IMR-90 (cell line): ENCODE measurements around the gene TOX3. TPM values are rescaled to one million over a fixed set of nuclear protein-coding genes. Genes with fewer than 3 reads are reported as not detected.

Experiments
- ATAC-seq: fragments of 200-7000 bp; cut with Tn5 transposase; 2 replicates; pipeline ENCODE4 v1.9.1; 2020; ENCODE audit warnings: low read depth, mild to moderate bottlenecking, moderate library complexity
- BruUV-seq: library from RNA; stranded (reverse); fragments of 400-500 nt; replicated peaks from 2 replicates; lab custom pipeline; 2021; lab: Mats Ljungman, UMichigan
- CTCF ChIA-PET: fragments of 300-600 bp; formaldehyde crosslinking; extraction: SDS; loops from one replicate; lab custom pipeline; 2021; ENCODE audit warnings: antibody characterized with exemption; lab: Yijun Ruan, JAX
- POLR2A ChIA-PET: fragments of 300-600 bp; sonication (Branson Sonifier 250); formaldehyde crosslinking; loops from one replicate; lab custom pipeline; 2022; ENCODE audit warnings: antibody characterized with exemption; ENCODE audit not compliant: unreplicated experiment; lab: Charles Lee
- DNase-seq: peaks from one replicate; pipeline ENCODE4 v3.0.0; 2013
- H2AFZ ChIP-seq: replicated peaks from 2 replicates; pipeline ENCODE3; 2013; ENCODE audit warnings: low read length, mild to moderate bottlenecking; ENCODE audit not compliant: poor library complexity
- H2AK5ac ChIP-seq: 2 replicates; pipeline ENCODE4 v1.6.1; 2013; ENCODE audit warnings: low read depth, low read length, inconsistent platforms
- H2AK9ac ChIP-seq: replicated peaks from 2 replicates; pipeline ENCODE3; 2013; ENCODE audit warnings: mild to moderate bottlenecking, low read depth, low read length, moderate library complexity; ENCODE audit not compliant: poor library complexity
- H2BK120ac ChIP-seq: 2 replicates; pipeline ENCODE4 v1.6.1; 2013; ENCODE audit warnings: low read depth, low read length, inconsistent platforms
- H2BK15ac ChIP-seq: 3 replicates; pipeline ENCODE4 v1.6.1; 2013; ENCODE audit warnings: low read depth, low read length, inconsistent platforms
- H2BK20ac ChIP-seq: 2 replicates; pipeline ENCODE4 v1.6.1; 2013; ENCODE audit warnings: low read depth, mild to moderate bottlenecking, inconsistent platforms, low read length, moderate library complexity
- H2BK5ac ChIP-seq: 2 replicates; pipeline ENCODE4 v1.6.1; 2013; ENCODE audit warnings: mild to moderate bottlenecking, low read depth, low read length, inconsistent platforms; ENCODE audit not compliant: poor library complexity, severe bottlenecking
- H3K14ac ChIP-seq: replicated peaks from 2 replicates; pipeline ENCODE4 v1.6.1; 2013; ENCODE audit warnings: low read depth, low read length, inconsistent platforms
- H3K18ac ChIP-seq: 2 replicates; pipeline ENCODE4 v1.6.1; 2013; ENCODE audit warnings: low read depth, low read length, control low read depth
- H3K23ac ChIP-seq: 2 replicates; pipeline ENCODE4 v1.6.1; 2013; ENCODE audit warnings: low read depth, low read length, inconsistent platforms
- H3K27ac ChIP-seq: 2 replicates; pipeline ENCODE4 v1.5.1; 2013; ENCODE audit warnings: mild to moderate bottlenecking, control low read depth, low read length; ENCODE audit not compliant: insufficient read depth
- H3K27me3 ChIP-seq: 2 replicates; pipeline ENCODE4 v1.6.1; 2013; ENCODE audit warnings: low read length; ENCODE audit not compliant: control insufficient read depth, insufficient read depth
- H3K36me3 ChIP-seq: 2 replicates; pipeline ENCODE4 v1.6.1; 2013; ENCODE audit warnings: low read length, mixed read lengths; ENCODE audit not compliant: control insufficient read depth, insufficient read depth
- H3K4ac ChIP-seq: 2 replicates; pipeline ENCODE4 v1.6.1; 2013; ENCODE audit warnings: low read depth, low read length, inconsistent platforms
- H3K4me1 ChIP-seq: 2 replicates; pipeline ENCODE4 v1.6.1; 2013; ENCODE audit warnings: low read length, mixed read lengths; ENCODE audit not compliant: control insufficient read depth, insufficient read depth
- H3K4me2 ChIP-seq: 2 replicates; pipeline ENCODE4 v1.6.1; 2013; ENCODE audit warnings: low read depth, mild to moderate bottlenecking, control low read depth, low read length, moderate library complexity
- H3K4me3 ChIP-seq: 2 replicates; pipeline ENCODE4 v1.5.1; 2013; ENCODE audit warnings: low read depth, mild to moderate bottlenecking, control low read depth, low read length, moderate library complexity; ENCODE audit not compliant: insufficient read depth
- H3K56ac ChIP-seq: 2 replicates; pipeline ENCODE4 v1.6.1; 2013; ENCODE audit warnings: low read length, inconsistent platforms; ENCODE audit not compliant: insufficient read depth; ENCODE audit errors: extremely low read depth
- H3K79me1 ChIP-seq, 2 experiments: 2 replicates each; pipeline ENCODE4 v1.6.1; 2013; ENCODE audit warnings: low read length in 2 of 2, inconsistent platforms in 1 of 2, low read depth in 1 of 2
- H3K9ac ChIP-seq: 2 replicates; pipeline ENCODE4 v1.6.1; 2013; ENCODE audit warnings: low read depth, low read length, control low read depth
- H3K9me1 ChIP-seq: 2 replicates; pipeline ENCODE4 v1.6.1; 2013; ENCODE audit warnings: low read length, inconsistent platforms; ENCODE audit not compliant: insufficient read depth
- H3K9me3 ChIP-seq: 2 replicates; pipeline ENCODE4 v1.6.1; 2013; ENCODE audit warnings: low read length; ENCODE audit not compliant: control insufficient read depth, insufficient read depth
- H4K20me1 ChIP-seq: 2 replicates; pipeline ENCODE4 v1.6.1; 2013; ENCODE audit warnings: low read length, inconsistent platforms; ENCODE audit not compliant: insufficient read depth
- H4K5ac ChIP-seq: 2 replicates; pipeline ENCODE4 v1.6.1; 2013; ENCODE audit warnings: mild to moderate bottlenecking, low read depth, low read length, control low read depth
- H4K8ac ChIP-seq, 2 experiments: 2 replicates each; pipeline ENCODE4 v1.6.1; 2013; ENCODE audit warnings: low read depth in 2 of 2, low read length in 2 of 2, control low read depth in 1 of 2, inconsistent platforms in 1 of 2
- H4K91ac ChIP-seq: 2 replicates; pipeline ENCODE4 v1.6.1; 2013; ENCODE audit warnings: low read depth, low read length, inconsistent platforms; ENCODE audit not compliant: insufficient read depth
- CHD1 ChIP-seq: IDR thresholded peaks from 2 replicates; pipeline ENCODE4 v1.6.1; 2012; ENCODE audit warnings: low read depth, low read length, improper control_type of control experiment
- FOS ChIP-seq: fragments of 150-350 bp; IDR thresholded peaks from 2 replicates; pipeline ENCODE4 v1.6.1; 2016; ENCODE audit warnings: low read depth, low read length
- MAFK ChIP-seq: IDR thresholded peaks from 2 replicates; pipeline ENCODE4 v1.6.1; 2012; ENCODE audit warnings: low read depth, low read length, improper control_type of control experiment
- MAZ ChIP-seq: IDR thresholded peaks from 2 replicates; pipeline ENCODE4 v1.6.1; 2012; ENCODE audit warnings: low read depth, mild to moderate bottlenecking, low read length, improper control_type of control experiment, moderate library complexity, borderline replicate concordance
- MXI1 ChIP-seq: IDR thresholded peaks from 2 replicates; pipeline ENCODE4 v1.6.1; 2012; ENCODE audit warnings: low read depth, mild to moderate bottlenecking, low read length, moderate library complexity, borderline replicate concordance
- POLR2A ChIP-seq: IDR thresholded peaks from 2 replicates; pipeline ENCODE4 v1.6.1; 2012; ENCODE audit warnings: mild to moderate bottlenecking, low read depth, low read length
- RAD21 ChIP-seq: IDR thresholded peaks from 2 replicates; pipeline ENCODE4 v1.6.1; 2012; ENCODE audit warnings: low read length, improper control_type of control experiment
- RCOR1 ChIP-seq: IDR thresholded peaks from 2 replicates; pipeline ENCODE4 v1.6.1; 2012; ENCODE audit warnings: mild to moderate bottlenecking, low read length, improper control_type of control experiment; ENCODE audit not compliant: insufficient replicate concordance
- RFX5 ChIP-seq: IDR thresholded peaks from 2 replicates; pipeline ENCODE4 v1.8.0; 2012; ENCODE audit warnings: low read depth, mild to moderate bottlenecking, low read length, moderate library complexity
- WGBS, 2 experiments: methylation state at CpG; one replicate each; pipeline versions ENCODE4 v1.1.5 to v1.1.7; 2013; ENCODE audit warnings: missing lambda C conversion rate in 2 of 2; ENCODE audit not compliant: insufficient read length in 1 of 2; ENCODE audit errors: extremely low coverage in 2 of 2; 5-methylcytosine and 5-hydroxymethylcytosine counted together
- dilution Hi-C: fragments of 300-500 bp; cut with HindIII; formaldehyde crosslinking; loops from one replicate; pipeline ENCODE4 v1.14.3; 2018; ENCODE audit warnings: low sequenced_read_pairs; ENCODE audit not compliant: unreplicated experiment
- in situ Hi-C: fragments of 300-500 bp; cut with MboI; formaldehyde crosslinking; loops from 3 replicates; pipeline ENCODE4 v1.14.3; 2019; ENCODE audit warnings: low sequenced_read_pairs, inconsistent platforms, mixed read lengths
- intact Hi-C: fragments of 100-400 bp; cut with micrococcal nuclease; formaldehyde crosslinking; loops from 2 replicates; pipeline ENCODE4 v1.10.0; 2022
- polyA plus RNA-seq, 3 experiments: library from polyadenylated mRNA; depleted of rRNA; stranded (reverse); fragments of >200 nt; gene quantifications; 2 replicates each; pipeline ENCODE4 v1.2.3, GENCODE V29; 2012; ENCODE audit warnings: low replicate concordance in 1 of 3
- total RNA-seq: library from RNA; depleted of rRNA; stranded (reverse); fragments of >200 nt; gene quantifications from 2 replicates; pipeline ENCODE4 v1.2.3, GENCODE V29; 2012

TOX3 gene
- total and polyA plus RNA-seq, 2 of the 4 experiments (the other 2 are of a cell fraction): not detected

- H3K23ac ChIP-seq: no peak overlapping the region
- no peak overlapping the region for H3K18ac ChIP-seq
- no peaks in the 10 kb centered on the region for H4K20me1 ChIP-seq
- TF ChIP-seq MAZ (no peak), RFX5 (no peak), MAFK (no peak), CHD1 (no peak), MXI1 (no peak), RCOR1 (no peak), FOS (no peak), POLR2A (no peak), RAD21 (no peak)
- no peak overlapping the region for H3K4me3 ChIP-seq
- H4K8ac ChIP-seq: no peak overlapping the region
- no peaks in the 10 kb centered on the region for H3K9me1 ChIP-seq
- H3K36me3 ChIP-seq: no peaks in the 10 kb centered on the region
- no peak overlapping the region for H3K56ac ChIP-seq
- no peak overlapping the region for H3K4me2 ChIP-seq
- no peak overlapping the region for H3K9ac ChIP-seq
- dilution Hi-C loops: no loop called here
- no peaks in the 10 kb centered on the region for H3K4me1 ChIP-seq
- no peaks in the 10 kb centered on the region for H3K9me3 ChIP-seq
- peaks cover 22% of the 10 kb centered on the region for H3K27me3 ChIP-seq
- CTCF ChIA-PET: no interaction called here
- no peak overlapping the region for H3K27ac ChIP-seq
- no peak for ATAC-seq
- H2AFZ ChIP-seq: no peak overlapping the region
- POLR2A ChIA-PET: no interaction called here
- in situ Hi-C loops: no loop called here
- DNase-seq: no peak
- 1% methylated on average over 21 of the region's 79 CpGs; no CpG with 5 or more reads in 1 of the 2 experiments for WGBS, 2 experiments
- H2BK5ac ChIP-seq: no peak overlapping the region
- no peak overlapping the region for H2AK5ac ChIP-seq
- H3K79me1 ChIP-seq: no peaks in the 10 kb centered on the region
- intact Hi-C loops: no loop called here
- no peak overlapping the region for H3K14ac ChIP-seq
- no TSS peak for BruUV-seq
- no peak overlapping the region for H4K5ac ChIP-seq
- H4K91ac ChIP-seq: no peak overlapping the region
- H2BK15ac ChIP-seq: no peak overlapping the region
- H2BK20ac ChIP-seq: no peak overlapping the region
- no peak overlapping the region for H2BK120ac ChIP-seq
- H2AK9ac ChIP-seq: no peak overlapping the region
- no peak overlapping the region for H3K4ac ChIP-seq
Observed at GRCh38 chr16:52546291-52547003, 496 bp downstream of the TOX3 start.
